ENCODE results near the gene GPR3.

GRCh38 chr1:27355683-27356082 is 36.7 kb upstream of the GPR3 start:
- TF ChIP-seq, protein P1, sequence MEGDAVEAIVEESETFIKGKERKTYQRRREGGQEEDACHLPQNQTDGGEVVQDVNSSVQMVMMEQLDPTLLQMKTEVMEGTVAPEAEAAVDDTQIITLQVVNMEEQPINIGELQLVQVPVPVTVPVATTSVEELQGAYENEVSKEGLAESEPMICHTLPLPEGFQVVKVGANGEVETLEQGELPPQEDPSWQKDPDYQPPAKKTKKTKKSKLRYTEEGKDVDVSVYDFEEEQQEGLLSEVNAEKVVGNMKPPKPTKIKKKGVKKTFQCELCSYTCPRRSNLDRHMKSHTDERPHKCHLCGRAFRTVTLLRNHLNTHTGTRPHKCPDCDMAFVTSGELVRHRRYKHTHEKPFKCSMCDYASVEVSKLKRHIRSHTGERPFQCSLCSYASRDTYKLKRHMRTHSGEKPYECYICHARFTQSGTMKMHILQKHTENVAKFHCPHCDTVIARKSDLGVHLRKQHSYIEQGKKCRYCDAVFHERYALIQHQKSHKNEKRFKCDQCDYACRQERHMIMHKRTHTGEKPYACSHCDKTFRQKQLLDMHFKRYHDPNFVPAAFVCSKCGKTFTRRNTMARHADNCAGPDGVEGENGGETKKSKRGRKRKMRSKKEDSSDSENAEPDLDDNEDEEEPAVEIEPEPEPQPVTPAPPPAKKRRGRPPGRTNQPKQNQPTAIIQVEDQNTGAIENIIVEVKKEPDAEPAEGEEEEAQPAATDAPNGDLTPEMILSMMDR (conservative IDR thresholded peaks at IDR 0.05): no peak
- TF ChIP-seq EZH2 (IDR thresholded peaks at IDR 0.05; ENCODE audit: low read depth): no peak
